Measurements from ENCODE around the gene ABRAXAS1. TPM values are rescaled to one million over a fixed set of nuclear protein-coding genes. Genes with fewer than 3 reads are reported as not detected.
"Not testable (repeated sequence)": the region's sequence is repeated elsewhere in the genome, so short reads cannot be mapped to it uniquely, and the experiment has no call there.

ABRAXAS1 gene
- total RNA-seq, 1 experiment from 2014 or later: 8.1 TPM

- Histone ChIP-seq H3K4me3 (no peak overlapping the region), H3K9me2 (ENCODE audit: insufficient read depth) (no peaks in the 10 kb centered on the region), H3K4me1 (replicated peaks; ENCODE audit: insufficient read depth) (no peaks in the 10 kb centered on the region), H3K9me3 (ENCODE audit: insufficient read depth, low read depth) (no peaks in the 10 kb centered on the region), H3K27ac (no peak overlapping the region), H3K27me3 (ENCODE audit: insufficient read depth, low read depth) (no peaks in the 10 kb centered on the region), H3K4me2 (no peak overlapping the region), H4K20me1 (ENCODE audit: insufficient read depth) (no peaks in the 10 kb centered on the region), H2AFZ (no peak overlapping the region), H3F3A (ENCODE audit: insufficient read depth, low read depth) (no peaks in the 10 kb centered on the region), H3K36me3 (ENCODE audit: low read depth) (no peaks in the 10 kb centered on the region), H3K79me2 (ENCODE audit: low read depth) (no peaks in the 10 kb centered on the region)
- intact Hi-C loops (cut with micrococcal nuclease; ENCODE audit: unreplicated experiment): loop anchor here (10.0 kb wide), 1 partner anchor 1007 kb away; no protein-coding TSS in a partner anchor
- ChIA-PET CTCF (no interaction called here), POLR2A (ENCODE audit: unreplicated experiment) (interaction anchor here (0.5 kb wide), 1 partner anchor 113 kb away, joined by 5 read pairs; no protein-coding TSS in a partner anchor)
- no peak for DNase-seq
- no peak for TF ChIP-seq CTCF (conservative IDR thresholded peaks at IDR 0.05)
- no peak for TF ChIP-seq EZH2 (IDR thresholded peaks at IDR 0.05; ENCODE audit: low read depth)
- no TSS peak for BruUV-seq (replicated peaks)
These were observed 13.3 kb upstream of the ABRAXAS1 start for GRCh38 chr4:83498187-83498586.

GRCh38 chr4:83496085-83496917, 11.4 kb upstream of the ABRAXAS1 start:
- H3K9me3 ChIP-seq (ENCODE audit: insufficient read depth, low read depth); H3K4me3 ChIP-seq; CTCF ChIA-PET; H3K4me1 ChIP-seq (replicated peaks; ENCODE audit: insufficient read depth); BruUV-seq (replicated peaks); H3K27me3 ChIP-seq (ENCODE audit: insufficient read depth, low read depth); H3K79me2 ChIP-seq (ENCODE audit: low read depth); H3K4me2 ChIP-seq; DNase-seq; H4K20me1 ChIP-seq (ENCODE audit: insufficient read depth); POLR2A ChIA-PET (ENCODE audit: unreplicated experiment); H3F3A ChIP-seq (ENCODE audit: insufficient read depth, low read depth); H3K9me2 ChIP-seq (ENCODE audit: insufficient read depth); H3K27ac ChIP-seq; H2AFZ ChIP-seq; H3K36me3 ChIP-seq (ENCODE audit: low read depth): not testable (repeated sequence)
- intact Hi-C loops (cut with micrococcal nuclease; ENCODE audit: unreplicated experiment): loop anchor here (10.0 kb wide), 1 partner anchor 1008 kb away; no protein-coding TSS in a partner anchor

GRCh38 chr4:83490876-83491450, 6.1 kb upstream of the ABRAXAS1 start:
- CTCF ChIA-PET: no interaction called here
- Histone ChIP-seq H3K27ac (no peak overlapping the region), H3K9me3 (ENCODE audit: insufficient read depth, low read depth) (no peaks in the 10 kb centered on the region), H3K4me3 (no peak overlapping the region), H4K20me1 (ENCODE audit: insufficient read depth) (no peaks in the 10 kb centered on the region), H3K4me1 (replicated peaks; ENCODE audit: insufficient read depth) (no peaks in the 10 kb centered on the region), H2AFZ (no peak overlapping the region), H3K4me2 (no peak overlapping the region), H3K79me2 (ENCODE audit: low read depth) (no peaks in the 10 kb centered on the region), H3K9me2 (ENCODE audit: insufficient read depth) (no peaks in the 10 kb centered on the region), H3K27me3 (ENCODE audit: insufficient read depth, low read depth) (no peaks in the 10 kb centered on the region), H3K36me3 (ENCODE audit: low read depth) (no peaks in the 10 kb centered on the region), H3F3A (ENCODE audit: insufficient read depth, low read depth) (no peaks in the 10 kb centered on the region)
- TF ChIP-seq CTCF (conservative IDR thresholded peaks at IDR 0.05): peak; percentile 82
- no peak for TF ChIP-seq EZH2 (IDR thresholded peaks at IDR 0.05; ENCODE audit: low read depth)
- no peak for DNase-seq
- intact Hi-C loops (cut with micrococcal nuclease; ENCODE audit: unreplicated experiment): loop anchor here (1.0 to 10.0 kb wide), 2 partner anchors 149 to 1014 kb away; no protein-coding TSS in a partner anchor
- POLR2A ChIA-PET (ENCODE audit: unreplicated experiment): interaction anchor here (0.6 kb wide), 1 partner anchor 29 kb away, joined by 9 read pairs; no protein-coding TSS in a partner anchor
- BruUV-seq (replicated peaks): no TSS peak

Data from PC-9 (cell line).